ENCODE results near the gene LTBP1.

The LTBP1 gene

DNA sequence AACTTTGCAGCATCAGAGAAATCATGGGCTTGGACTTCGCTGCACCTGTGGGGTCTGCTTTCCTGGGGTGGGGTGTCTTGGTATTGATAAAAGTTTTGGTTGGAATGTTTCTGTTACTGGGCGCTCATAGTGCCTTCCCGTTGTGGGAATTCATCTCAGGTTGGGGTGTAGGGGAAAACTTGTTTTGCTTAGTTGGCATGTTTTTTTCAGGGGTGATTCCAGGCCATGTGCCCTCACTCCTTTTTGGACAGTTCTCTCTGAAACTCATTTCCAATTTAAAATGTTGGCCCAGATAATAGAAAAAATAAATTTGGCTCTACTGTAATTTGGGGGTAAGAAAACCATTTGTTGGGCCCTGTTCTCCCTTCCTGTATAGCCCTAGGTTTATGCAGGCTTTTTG lies 1.5 kb downstream of the LTBP1 start:
- H3K36me3 ChIP-seq (ENCODE audit: control insufficient read depth, insufficient read depth, low read length), result no peaks in the 10 kb centered on the region
- TF ChIP-seq, protein P1, sequence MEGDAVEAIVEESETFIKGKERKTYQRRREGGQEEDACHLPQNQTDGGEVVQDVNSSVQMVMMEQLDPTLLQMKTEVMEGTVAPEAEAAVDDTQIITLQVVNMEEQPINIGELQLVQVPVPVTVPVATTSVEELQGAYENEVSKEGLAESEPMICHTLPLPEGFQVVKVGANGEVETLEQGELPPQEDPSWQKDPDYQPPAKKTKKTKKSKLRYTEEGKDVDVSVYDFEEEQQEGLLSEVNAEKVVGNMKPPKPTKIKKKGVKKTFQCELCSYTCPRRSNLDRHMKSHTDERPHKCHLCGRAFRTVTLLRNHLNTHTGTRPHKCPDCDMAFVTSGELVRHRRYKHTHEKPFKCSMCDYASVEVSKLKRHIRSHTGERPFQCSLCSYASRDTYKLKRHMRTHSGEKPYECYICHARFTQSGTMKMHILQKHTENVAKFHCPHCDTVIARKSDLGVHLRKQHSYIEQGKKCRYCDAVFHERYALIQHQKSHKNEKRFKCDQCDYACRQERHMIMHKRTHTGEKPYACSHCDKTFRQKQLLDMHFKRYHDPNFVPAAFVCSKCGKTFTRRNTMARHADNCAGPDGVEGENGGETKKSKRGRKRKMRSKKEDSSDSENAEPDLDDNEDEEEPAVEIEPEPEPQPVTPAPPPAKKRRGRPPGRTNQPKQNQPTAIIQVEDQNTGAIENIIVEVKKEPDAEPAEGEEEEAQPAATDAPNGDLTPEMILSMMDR (IDR thresholded peaks at IDR 0.05; ENCODE audit: insufficient read depth, low read length, poor library complexity, severe bottlenecking), result no peak
- no peaks in the 10 kb centered on the region for H3K27me3 ChIP-seq (replicated peaks; ENCODE audit: control insufficient read depth, insufficient read depth, low read length)
- DNase-seq (ENCODE audit: extremely low read depth, insufficient read length), result no peak
- H3K4me3 ChIP-seq (replicated peaks; ENCODE audit: low read depth, low read length), result no peak overlapping the region

DNA sequence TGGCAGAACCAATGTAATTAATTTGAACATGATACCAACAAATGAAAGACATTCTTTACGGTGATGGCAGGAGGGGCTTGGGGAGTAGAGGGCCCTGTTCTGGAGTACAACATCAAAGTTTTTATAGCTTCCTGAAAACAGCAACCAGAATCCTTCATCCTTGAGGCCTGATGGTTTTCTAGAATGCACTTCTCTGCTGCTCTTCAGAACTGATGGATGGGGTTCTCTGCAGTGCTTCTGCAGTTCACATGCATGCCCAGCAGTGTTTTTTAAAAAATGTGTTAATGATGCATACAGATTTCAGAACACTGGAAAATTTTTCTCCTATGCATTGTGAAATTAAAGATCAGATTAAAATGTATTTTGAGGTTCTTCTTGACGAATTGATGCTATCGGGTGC lies 2.5 kb downstream of the LTBP1 start:
- Histone ChIP-seq H3K36me3 (ENCODE audit: control insufficient read depth, insufficient read depth, low read length) (no peaks in the 10 kb centered on the region), H3K4me3 (replicated peaks; ENCODE audit: low read depth, low read length) (no peak overlapping the region), H3K27me3 (replicated peaks; ENCODE audit: control insufficient read depth, insufficient read depth, low read length) (no peaks in the 10 kb centered on the region)
- TF ChIP-seq, protein P1 (IDR thresholded peaks at IDR 0.05; ENCODE audit: insufficient read depth, low read length, poor library complexity, severe bottlenecking), result no peak
- no peak for DNase-seq (ENCODE audit: extremely low read depth, insufficient read length)

DNA sequence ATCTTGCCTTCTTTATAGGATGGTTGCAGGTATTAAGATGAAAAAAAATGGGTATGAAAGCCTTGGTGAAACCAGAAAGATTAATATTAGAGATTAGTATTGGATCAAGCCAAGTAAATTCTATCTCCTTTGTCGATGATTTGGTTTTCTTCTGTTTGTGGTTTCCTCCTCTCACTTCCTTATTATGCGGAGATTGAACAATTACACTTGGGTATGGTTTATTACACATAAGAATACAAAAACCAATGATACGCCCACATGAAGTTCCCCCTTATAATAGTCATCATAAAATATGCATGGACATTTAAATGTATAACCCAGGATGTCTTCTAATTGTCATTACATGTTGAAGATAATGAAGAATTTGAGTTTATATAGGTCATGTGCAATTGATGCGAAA lies 4.9 kb downstream of the LTBP1 start:
- Histone ChIP-seq H3K27me3 (replicated peaks; ENCODE audit: control insufficient read depth, insufficient read depth, low read length) (no peaks in the 10 kb centered on the region), H3K36me3 (ENCODE audit: control insufficient read depth, insufficient read depth, low read length) (no peaks in the 10 kb centered on the region), H3K4me3 (replicated peaks; ENCODE audit: low read depth, low read length) (no peak overlapping the region)
- TF ChIP-seq, protein P1 (IDR thresholded peaks at IDR 0.05; ENCODE audit: insufficient read depth, low read length, poor library complexity, severe bottlenecking), result no peak
- no peak for DNase-seq (ENCODE audit: extremely low read depth, insufficient read length)

DNA sequence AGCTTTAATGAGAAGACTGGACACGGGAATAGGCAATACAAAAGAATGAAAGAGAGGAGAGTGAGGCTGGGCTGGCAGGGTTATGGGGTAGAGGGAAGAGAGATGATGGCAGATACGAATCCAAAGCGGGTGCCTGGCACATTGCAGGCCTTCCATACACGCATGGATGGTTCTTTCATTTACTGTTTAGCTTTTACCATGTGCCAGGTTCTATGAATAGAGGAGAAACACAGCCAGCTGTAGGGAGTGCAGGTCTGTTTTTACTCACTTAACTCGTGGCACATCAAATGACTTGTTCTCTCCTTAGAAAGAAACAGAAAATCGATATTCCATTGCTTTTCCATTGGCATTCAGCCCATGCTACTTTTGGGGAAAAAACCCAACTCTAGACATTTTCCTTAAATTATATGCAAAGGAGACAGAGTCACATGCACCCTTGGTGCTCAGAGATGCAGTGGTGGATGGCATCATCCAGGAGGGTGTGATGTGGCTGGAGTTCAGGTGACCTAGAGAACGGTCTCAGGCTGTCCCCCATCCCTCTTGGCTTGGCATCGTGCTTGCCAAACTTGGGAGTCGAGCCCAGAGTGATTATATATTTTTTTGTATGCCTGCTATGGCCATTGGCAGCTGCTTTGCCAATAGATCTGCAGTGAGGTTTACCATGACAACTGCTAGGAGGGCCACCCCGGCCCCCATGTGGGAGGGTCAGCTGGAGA lies 6.2 kb downstream of the LTBP1 start:
- no peak overlapping the region for H3K4me3 ChIP-seq (replicated peaks; ENCODE audit: low read depth, low read length)
- H3K27me3 ChIP-seq (replicated peaks; ENCODE audit: control insufficient read depth, insufficient read depth, low read length), result no peaks in the 10 kb centered on the region
- no peaks in the 10 kb centered on the region for H3K36me3 ChIP-seq (ENCODE audit: control insufficient read depth, insufficient read depth, low read length)
- no peak for DNase-seq (ENCODE audit: extremely low read depth, insufficient read length)
- TF ChIP-seq, protein P1 (IDR thresholded peaks at IDR 0.05; ENCODE audit: insufficient read depth, low read length, poor library complexity, severe bottlenecking), result no peak

DNA sequence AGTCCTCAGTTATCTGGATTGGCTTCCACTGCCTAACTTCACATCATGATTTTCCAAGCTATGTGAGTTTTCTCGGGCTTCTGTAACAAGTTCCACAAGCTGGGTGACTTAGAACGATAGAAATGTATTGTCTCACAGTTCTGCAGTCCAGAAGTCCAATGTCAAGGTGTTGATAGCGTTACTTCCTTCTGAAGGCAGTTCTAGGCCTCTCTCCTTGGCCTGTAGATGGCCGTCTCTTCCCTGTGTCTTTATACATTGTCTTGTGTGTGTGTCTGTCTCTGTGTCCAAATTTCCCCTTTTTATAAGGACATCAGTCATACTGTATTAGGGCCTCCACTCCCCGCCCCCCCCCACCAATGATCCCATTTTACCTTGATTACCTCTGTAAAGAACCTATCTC lies 7.5 kb downstream of the LTBP1 start:
- Histone ChIP-seq H3K36me3 (ENCODE audit: control insufficient read depth, insufficient read depth, low read length) (no peaks in the 10 kb centered on the region), H3K27me3 (replicated peaks; ENCODE audit: control insufficient read depth, insufficient read depth, low read length) (no peaks in the 10 kb centered on the region), H3K4me3 (replicated peaks; ENCODE audit: low read depth, low read length) (no peak overlapping the region)
- DNase-seq (ENCODE audit: extremely low read depth, insufficient read length), result no peak
- TF ChIP-seq, protein P1 (IDR thresholded peaks at IDR 0.05; ENCODE audit: insufficient read depth, low read length, poor library complexity, severe bottlenecking), result no peak

DNA sequence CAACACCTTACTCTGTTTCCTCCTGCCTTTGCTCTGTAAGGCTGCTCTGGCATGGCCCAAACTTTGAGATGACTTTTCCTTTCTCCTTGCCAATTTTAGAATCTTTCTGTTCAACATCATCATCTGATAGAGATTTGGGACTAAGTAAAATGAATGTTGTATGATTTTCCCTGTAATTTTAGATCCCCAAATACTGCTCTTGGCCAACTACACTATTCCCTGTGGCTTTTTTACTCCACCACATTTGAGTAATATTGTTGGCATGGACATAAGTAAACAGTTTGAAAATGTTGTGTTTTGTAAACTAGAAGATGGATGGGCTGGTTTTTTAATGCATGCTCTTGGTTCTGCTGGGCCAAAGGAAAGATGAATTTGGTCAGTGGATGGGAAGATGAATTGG lies 12.1 kb downstream of the LTBP1 start:
- H3K4me3 ChIP-seq (replicated peaks; ENCODE audit: low read depth, low read length), result no peak overlapping the region
- no peak for DNase-seq (ENCODE audit: extremely low read depth, insufficient read length)
- TF ChIP-seq, protein P1 (IDR thresholded peaks at IDR 0.05; ENCODE audit: insufficient read depth, low read length, poor library complexity, severe bottlenecking), result no peak
- H3K36me3 ChIP-seq (ENCODE audit: control insufficient read depth, insufficient read depth, low read length), result no peaks in the 10 kb centered on the region
- no peaks in the 10 kb centered on the region for H3K27me3 ChIP-seq (replicated peaks; ENCODE audit: control insufficient read depth, insufficient read depth, low read length)

Data from GM06990 (cell line).